Colon (tissue), 2 donors: ENCODE measurements around the gene APOL3.
"Not testable (repeated sequence)": the region's sequence is repeated elsewhere in the genome, so short reads cannot be mapped to it uniquely, and the experiment has no call there.

Experiments
- FAIRE-seq: peaks from 2 replicates; lab custom pipeline; 2012; peaks lifted over from hg19 to GRCh38; lab: Jason Lieb, UNC
- donor health status: control.
- donor health status: control.

The APOL3 gene

DNA sequence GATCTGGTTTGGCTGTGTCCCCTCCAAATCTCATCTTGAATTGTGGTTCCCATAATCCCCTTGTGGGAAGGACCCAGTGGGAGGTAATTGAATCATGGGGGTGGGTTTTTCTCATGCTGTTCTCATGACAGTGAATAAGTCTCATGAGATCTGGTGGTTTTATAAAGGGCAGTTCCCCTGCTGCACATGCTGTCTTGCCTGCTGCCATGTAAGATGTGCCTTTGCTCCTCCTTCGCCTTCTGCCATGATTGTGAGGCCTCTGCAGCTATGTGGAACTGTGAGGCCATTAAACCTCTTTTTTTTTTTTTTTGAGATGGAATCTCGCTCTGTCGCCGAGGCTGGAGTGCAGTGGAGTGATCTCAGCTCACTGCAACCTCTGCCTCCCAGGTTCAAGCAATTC is 59.6 kb downstream of the APOL3 start:
- not testable (repeated sequence) for FAIRE-seq

DNA sequence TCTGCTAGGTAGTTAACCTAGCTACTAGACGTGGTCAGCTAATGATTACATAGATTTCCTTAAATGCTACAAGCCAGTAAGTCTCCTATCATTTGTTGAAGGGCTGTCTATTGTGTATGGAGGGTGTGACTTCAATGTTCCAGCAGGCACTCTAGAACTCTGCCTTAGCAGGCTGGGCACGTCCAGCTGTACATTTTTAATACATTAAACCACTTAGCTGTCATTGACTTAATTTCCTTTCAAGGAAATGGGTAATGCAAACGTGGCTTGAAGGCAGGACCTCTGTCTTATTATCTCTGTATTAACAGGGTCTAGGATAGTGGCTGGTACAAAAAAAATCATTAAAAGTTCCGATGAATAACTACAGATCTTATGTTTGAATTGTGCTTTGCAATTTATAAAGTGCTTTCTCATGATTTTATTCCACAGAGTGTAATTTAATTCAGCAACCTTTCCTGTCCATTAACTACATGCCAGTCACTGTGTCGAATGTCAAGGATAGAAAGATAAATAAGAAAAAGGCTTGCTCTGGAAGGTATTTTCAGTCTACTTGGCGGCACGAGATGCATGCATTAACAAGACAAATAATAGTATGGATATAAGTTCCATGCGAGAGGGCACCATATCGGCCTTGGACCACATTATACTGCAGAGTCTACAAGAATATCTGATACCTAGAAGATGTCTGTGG is 60.3 kb downstream of the APOL3 start:
- FAIRE-seq, result no peak

DNA sequence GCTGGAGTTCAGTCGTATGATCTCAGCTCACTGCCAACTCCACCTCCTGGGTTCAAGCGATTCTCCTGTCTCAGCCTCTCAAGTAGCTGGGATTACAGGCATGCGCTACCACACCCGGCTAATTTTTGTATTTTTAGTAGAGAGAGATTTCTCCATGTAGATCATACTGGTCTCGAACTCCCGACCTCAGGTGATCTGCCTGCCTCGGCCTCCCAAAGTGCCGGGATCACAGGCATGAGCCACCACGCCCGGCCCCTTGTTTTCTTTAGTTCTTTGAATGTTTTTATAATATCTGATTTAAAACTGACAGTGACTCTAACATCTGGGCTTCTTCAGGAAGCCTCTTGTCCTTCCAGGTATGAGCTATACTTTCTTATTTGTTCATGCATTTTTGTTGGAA is 61.0 kb downstream of the APOL3 start:
- FAIRE-seq, result not testable (repeated sequence)

DNA sequence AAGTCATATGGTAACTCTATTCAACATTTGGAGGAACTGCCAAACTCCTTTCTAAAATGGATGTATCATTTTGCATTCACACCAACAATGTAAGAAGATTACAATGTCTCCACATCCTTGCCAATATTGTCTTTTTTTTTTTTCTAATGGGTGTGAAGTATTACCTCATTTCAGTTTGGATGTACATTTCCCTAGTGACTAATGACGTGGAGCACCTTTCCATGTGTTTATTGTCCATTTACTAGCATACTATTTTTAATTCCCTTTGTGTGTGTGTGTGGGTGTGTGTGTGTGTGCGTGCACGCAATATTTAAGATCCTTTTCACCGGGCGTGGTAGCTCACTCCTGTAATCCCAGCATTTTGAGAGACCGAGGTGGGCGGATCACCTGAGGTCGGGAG is 62.7 kb downstream of the APOL3 start:
- FAIRE-seq, result no peak

DNA sequence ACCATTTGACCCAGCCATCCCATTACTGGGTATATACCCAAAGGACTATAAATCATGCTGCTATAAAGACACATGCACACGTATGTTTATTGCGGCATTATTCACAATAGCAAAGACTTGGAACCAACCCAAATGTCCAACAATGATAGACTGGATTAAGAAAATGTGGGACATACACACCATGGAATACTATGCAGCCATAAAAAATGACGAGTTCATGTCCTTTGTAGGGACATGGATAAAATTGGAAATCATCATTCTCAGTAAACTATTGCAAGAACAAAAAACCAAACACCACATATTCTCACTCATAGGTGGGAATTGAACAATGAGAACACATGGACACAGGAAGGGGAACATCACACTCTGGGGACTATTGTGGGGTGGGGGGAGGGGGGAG is 69.8 kb downstream of the APOL3 start:
- not testable (repeated sequence) for FAIRE-seq
